Measurements from ENCODE around the gene AP3B2. TPM values are rescaled to one million over a fixed set of nuclear protein-coding genes. Genes with fewer than 3 reads are reported as not detected.

Gene AP3B2
- total and polyA plus RNA-seq, 8 donors: 0.29 to 8.0 (median 2.0) TPM; not detected in 1

DNA sequence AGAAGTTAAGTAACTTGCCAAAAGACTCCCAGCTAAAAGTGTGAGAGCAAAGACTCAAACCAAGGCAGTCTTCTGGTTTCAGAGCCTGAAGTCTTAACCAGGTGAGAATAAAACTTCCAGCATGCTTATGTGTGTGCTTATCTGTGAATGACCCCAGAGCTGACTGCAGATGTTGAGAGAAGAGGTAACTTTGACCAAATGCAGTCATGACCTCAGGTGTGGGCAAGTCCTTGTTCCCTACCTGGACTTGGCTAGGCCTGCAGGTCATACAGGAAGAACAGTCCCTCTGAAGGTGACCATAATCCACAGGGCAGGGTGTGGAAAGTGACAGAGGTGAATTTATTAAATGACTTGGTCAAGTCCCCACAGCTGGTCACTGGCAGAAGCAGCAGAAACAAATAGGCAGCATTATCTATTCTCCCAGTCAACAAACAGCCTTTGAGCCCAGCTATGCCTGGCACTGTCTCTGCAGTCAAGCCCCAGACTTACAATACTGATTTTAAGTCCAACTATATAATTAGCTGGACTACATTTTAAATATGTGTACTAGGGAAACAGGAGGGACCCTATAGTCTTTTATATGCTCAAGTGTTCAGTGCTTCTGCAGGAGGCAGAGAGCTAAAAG lies 59.5 kb downstream of the AP3B2 start:
- TF ChIP-seq, protein P1, sequence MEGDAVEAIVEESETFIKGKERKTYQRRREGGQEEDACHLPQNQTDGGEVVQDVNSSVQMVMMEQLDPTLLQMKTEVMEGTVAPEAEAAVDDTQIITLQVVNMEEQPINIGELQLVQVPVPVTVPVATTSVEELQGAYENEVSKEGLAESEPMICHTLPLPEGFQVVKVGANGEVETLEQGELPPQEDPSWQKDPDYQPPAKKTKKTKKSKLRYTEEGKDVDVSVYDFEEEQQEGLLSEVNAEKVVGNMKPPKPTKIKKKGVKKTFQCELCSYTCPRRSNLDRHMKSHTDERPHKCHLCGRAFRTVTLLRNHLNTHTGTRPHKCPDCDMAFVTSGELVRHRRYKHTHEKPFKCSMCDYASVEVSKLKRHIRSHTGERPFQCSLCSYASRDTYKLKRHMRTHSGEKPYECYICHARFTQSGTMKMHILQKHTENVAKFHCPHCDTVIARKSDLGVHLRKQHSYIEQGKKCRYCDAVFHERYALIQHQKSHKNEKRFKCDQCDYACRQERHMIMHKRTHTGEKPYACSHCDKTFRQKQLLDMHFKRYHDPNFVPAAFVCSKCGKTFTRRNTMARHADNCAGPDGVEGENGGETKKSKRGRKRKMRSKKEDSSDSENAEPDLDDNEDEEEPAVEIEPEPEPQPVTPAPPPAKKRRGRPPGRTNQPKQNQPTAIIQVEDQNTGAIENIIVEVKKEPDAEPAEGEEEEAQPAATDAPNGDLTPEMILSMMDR (IDR thresholded peaks at IDR 0.05): no peak
- TF ChIP-seq POLR2AphosphoS5 (IDR thresholded peaks at IDR 0.05) (no peak), POLR2A (IDR thresholded peaks at IDR 0.05) (no peak), EP300 (IDR thresholded peaks at IDR 0.05) (no peak)
- H3K36me3 ChIP-seq: no peaks in the 10 kb centered on the region
- no peak for DNase-seq
- intact Hi-C loops (cut with DNase I; ENCODE audit: low total_unique reads): no loop called here
- H3K4me3 ChIP-seq: no peak overlapping the region
- peaks cover 22 to 31% (median 26%) of the 10 kb centered on the region in 4 donors for H3K4me1 ChIP-seq
- H3K27me3 ChIP-seq: peaks cover 13 to 41% (median 35%) of the 10 kb centered on the region in 3 donors
- peaks cover 0 to 5% (median 0%) of the 10 kb centered on the region in 4 donors for H3K9me3 ChIP-seq
- no peak overlapping the region for H3K27ac ChIP-seq

DNA sequence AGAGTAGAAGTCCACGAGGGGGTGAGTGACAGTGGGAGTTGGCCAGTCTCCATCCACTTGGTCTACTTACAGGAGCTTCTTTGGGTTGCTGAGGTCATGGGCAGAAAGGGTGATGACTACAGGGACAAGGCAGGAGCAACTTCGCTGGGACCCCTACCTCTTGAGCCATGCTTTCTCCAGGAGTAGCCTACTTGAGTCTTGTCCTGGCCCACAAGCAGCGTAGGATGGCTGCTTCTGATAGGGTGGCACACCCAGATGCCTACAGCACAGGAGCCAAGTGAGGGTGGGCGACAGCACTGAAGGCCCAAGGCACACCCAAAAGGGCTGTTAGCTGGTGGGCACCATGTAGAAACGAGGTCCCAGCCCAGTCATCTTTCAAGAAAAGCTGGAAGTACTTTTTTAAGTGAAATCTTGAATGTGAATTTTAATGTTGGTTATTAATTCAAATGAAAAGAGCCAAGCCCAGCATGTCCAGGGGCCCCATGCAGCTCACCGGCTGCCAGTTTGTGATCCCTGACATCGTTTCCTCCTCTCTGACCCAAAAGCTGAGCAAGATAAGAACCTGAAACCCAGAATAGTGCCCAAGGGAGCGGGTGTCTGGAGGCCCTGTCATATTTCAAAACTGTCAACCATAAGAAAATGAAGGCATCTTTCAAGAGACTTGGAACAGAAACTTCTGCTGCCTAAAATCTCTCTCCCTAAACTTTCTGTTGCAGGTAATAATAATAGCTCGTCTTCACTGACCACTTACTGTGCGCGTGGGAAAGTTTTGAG lies 60.3 kb downstream of the AP3B2 start:
- H3K27me3 ChIP-seq: peaks cover 14 to 48% (median 41%) of the 10 kb centered on the region in 3 donors
- 75 to 77% (median 75%) methylated on average over 11 of the region's 11 CpGs for WGBS, 5 donors
- H3K9me3 ChIP-seq: peaks cover 0 to 5% (median 0%) of the 10 kb centered on the region in 4 donors
- no peak for DNase-seq
- H3K4me1 ChIP-seq: peaks cover 22 to 31% (median 26%) of the 10 kb centered on the region in 4 donors
- TF ChIP-seq POLR2AphosphoS5 (IDR thresholded peaks at IDR 0.05) (no peak), EP300 (IDR thresholded peaks at IDR 0.05) (no peak)
- TF ChIP-seq, protein P1 (IDR thresholded peaks at IDR 0.05): no peak
- no peak overlapping the region for H3K27ac ChIP-seq
- intact Hi-C loops (cut with DNase I; ENCODE audit: low total_unique reads): loop anchor here (10.0 kb wide), 1 partner anchor 65 kb away; no protein-coding TSS in a partner anchor
- H3K4me3 ChIP-seq: no peak overlapping the region
- no peaks in the 10 kb centered on the region for H3K36me3 ChIP-seq

DNA sequence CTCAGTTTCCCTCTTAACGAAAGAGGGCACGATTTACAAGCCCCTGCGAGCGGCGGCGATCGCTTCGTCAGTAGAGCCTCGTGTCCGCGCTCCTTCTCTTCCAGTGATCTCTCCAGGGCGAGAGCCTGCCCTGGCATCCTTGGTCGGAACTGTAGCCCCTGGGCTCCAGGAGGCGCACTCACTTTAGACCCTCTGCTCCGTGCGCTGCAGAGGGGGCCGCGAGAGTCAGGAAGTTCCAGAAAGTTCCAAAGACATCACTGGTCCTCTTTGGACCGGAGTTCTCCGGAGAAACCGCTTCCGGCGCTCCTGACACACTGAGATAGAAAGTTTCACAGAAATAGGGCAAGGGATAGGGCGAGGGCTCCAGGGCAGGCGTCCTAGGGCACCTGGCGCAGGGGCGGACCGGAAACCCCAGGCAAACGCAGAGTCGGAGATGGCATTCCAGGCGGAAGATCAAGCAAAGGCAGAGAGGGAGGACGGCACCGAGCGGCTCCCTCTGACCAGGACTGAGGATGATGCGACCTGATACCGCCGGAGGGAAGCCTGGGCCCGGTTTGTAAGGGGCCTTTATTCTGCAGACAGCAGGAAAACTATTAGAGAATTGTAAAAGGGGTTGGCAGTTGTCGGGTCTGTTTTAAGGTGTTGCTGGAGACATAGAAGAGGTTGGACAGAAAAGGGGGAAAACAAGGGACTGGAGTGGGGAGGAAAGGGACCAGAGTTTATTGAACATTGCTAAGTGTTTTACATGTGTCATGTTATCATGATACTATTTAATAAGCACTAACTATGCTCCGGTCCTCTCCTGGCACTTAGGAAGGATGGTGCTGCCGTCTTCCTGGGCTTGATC lies 61.2 kb downstream of the AP3B2 start:
- Histone ChIP-seq H3K9me3 (peaks cover 0 to 5% (median 0%) of the 10 kb centered on the region in 4 donors), H3K4me1 (peaks cover 22 to 31% (median 26%) of the 10 kb centered on the region in 4 donors), H3K36me3 (no peaks in the 10 kb centered on the region), H3K4me3 (peak overlapping the region; percentile 50 to 71 (median 59)), H3K27ac (peak overlapping the region in 3 of 5 donors; percentile 24 to 66 (median 45)), H3K27me3 (peaks cover 14 to 57% (median 48%) of the 10 kb centered on the region in 3 donors)
- intact Hi-C loops (cut with DNase I; ENCODE audit: low total_unique reads): loop anchor here (10.0 kb wide), 1 partner anchor 64 kb away; no protein-coding TSS in a partner anchor
- DNase-seq: peak in 1 of 2 donors; percentile 16
- WGBS, 5 donors: 19 to 22% (median 20%) methylated on average over 37 to 41 of the region's 41 CpGs
- TF ChIP-seq POLR2A (IDR thresholded peaks at IDR 0.05) (no peak), EP300 (IDR thresholded peaks at IDR 0.05) (no peak), POLR2AphosphoS5 (IDR thresholded peaks at IDR 0.05) (no peak)
- TF ChIP-seq, protein P1 (IDR thresholded peaks at IDR 0.05): no peak
